GM12878 (cell line): ENCODE results near the gene CDC14C.

Source experiments
- BMI1 ChIP-seq: fragments of 450-650 bp; IDR thresholded peaks from 2 replicates; pipeline ENCODE4 v1.6.1; 2016; ENCODE audit warnings: mild to moderate bottlenecking, moderate library complexity, borderline replicate concordance
- CTCF ChIP-seq, 3 experiments: IDR thresholded peaks in 2 of 3; conservative IDR thresholded peaks in 1 of 3; 2 replicates each; pipeline ENCODE4 v1.5.1; 2011; ENCODE audit warnings: low read depth in 3 of 3, low read length in 3 of 3, mild to moderate bottlenecking in 3 of 3, control low read depth in 2 of 3, moderate library complexity in 2 of 3, inconsistent platforms in 1 of 3, mixed read lengths in 1 of 3; ENCODE audit not compliant: control insufficient read depth in 2 of 3, insufficient read depth in 1 of 3; ENCODE audit errors: extremely low read depth in 1 of 3
- NRF1 ChIP-seq: conservative IDR thresholded peaks from 2 replicates; pipeline ENCODE4 v1.6.1; 2011; ENCODE audit warnings: mild to moderate bottlenecking, low read depth, low read length, improper control_type of control experiment
- POLR2A ChIP-seq: IDR thresholded peaks from 2 replicates; pipeline ENCODE4 v1.6.1; 2011; ENCODE audit warnings: low read depth, mild to moderate bottlenecking, low read length
- POLR2AphosphoS5 ChIP-seq: IDR thresholded peaks from 2 replicates; pipeline ENCODE4 v1.6.1; 2011; ENCODE audit warnings: mild to moderate bottlenecking, low read length, inconsistent platforms
- RAD21 ChIP-seq: IDR thresholded peaks from 2 replicates; pipeline ENCODE4 v1.6.1; 2011; ENCODE audit warnings: mild to moderate bottlenecking, low read depth, low read length, moderate library complexity; ENCODE audit not compliant: insufficient read depth
- RBBP5 ChIP-seq: fragments of 200-600 bp; sonication (generic); conservative IDR thresholded peaks from 2 replicates; pipeline ENCODE4 v1.6.1; 2016
- SPI1 ChIP-seq: IDR thresholded peaks from 2 replicates; pipeline ENCODE4 v1.6.1; 2011; ENCODE audit warnings: low read depth, mild to moderate bottlenecking, low read length, moderate library complexity, borderline replicate concordance; ENCODE audit not compliant: insufficient read depth
- TF ChIP-seq, protein P1 (sequence below): fragments of 450-650 bp; IDR thresholded peaks from 2 replicates; pipeline ENCODE4 v1.6.1; 2017; ENCODE audit warnings: mild to moderate bottlenecking, low read depth, inconsistent platforms; ENCODE audit not compliant: poor library complexity, severe bottlenecking

DNA sequence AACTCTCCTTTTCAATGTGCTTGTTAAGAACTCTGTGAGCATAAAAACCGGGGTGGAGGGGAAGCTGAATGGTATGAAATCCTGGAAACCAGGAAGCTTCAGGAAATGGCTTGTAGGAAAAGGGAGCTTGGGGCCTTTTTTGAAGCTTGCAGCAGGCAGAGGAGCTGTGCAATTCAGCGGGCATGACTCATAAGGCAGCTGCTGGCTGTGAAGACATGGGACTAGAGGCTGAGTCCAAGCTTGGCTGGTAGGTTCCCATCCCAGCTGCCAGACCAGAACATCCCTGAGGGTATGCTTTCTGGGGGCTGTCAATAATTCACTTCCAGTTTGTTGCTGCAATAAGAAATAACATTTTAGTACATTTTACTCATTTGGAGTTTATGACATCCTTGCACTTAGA is 36.8 kb upstream of the CDC14C start:
- no peak for TF ChIP-seq CTCF (IDR thresholded peaks at IDR 0.05 in 2 of 3, conservative IDR thresholded peaks at IDR 0.05 in 1 of 3; ENCODE audit: control insufficient read depth in 2 of 3, extremely low read depth in 1 of 3, insufficient read depth in 1 of 3, low read depth in 3 of 3, low read length in 3 of 3)
- TF ChIP-seq POLR2AphosphoS5, result no peak
- no peak for TF ChIP-seq RAD21
- TF ChIP-seq, protein P1, sequence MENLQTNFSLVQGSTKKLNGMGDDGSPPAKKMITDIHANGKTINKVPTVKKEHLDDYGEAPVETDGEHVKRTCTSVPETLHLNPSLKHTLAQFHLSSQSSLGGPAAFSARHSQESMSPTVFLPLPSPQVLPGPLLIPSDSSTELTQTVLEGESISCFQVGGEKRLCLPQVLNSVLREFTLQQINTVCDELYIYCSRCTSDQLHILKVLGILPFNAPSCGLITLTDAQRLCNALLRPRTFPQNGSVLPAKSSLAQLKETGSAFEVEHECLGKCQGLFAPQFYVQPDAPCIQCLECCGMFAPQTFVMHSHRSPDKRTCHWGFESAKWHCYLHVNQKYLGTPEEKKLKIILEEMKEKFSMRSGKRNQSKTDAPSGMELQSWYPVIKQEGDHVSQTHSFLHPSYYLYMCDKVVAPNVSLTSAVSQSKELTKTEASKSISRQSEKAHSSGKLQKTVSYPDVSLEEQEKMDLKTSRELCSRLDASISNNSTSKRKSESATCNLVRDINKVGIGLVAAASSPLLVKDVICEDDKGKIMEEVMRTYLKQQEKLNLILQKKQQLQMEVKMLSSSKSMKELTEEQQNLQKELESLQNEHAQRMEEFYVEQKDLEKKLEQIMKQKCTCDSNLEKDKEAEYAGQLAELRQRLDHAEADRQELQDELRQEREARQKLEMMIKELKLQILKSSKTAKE, result no peak
- TF ChIP-seq SPI1, result no peak
- TF ChIP-seq BMI1, result no peak
- no peak for TF ChIP-seq POLR2A
- no peak for TF ChIP-seq NRF1
- TF ChIP-seq RBBP5, result no peak
